ENCODE measurements around the gene SERPINB4. TPM values are rescaled to one million over a fixed set of nuclear protein-coding genes. Genes with fewer than 3 reads are reported as not detected.

The SERPINB4 gene
- total RNA-seq, 4 donors from 2014 or later = not detected

- no peaks in the 10 kb centered on the region for H3K9me3 ChIP-seq
- no peak overlapping the region for H3K27ac ChIP-seq (replicated peaks in 1 of 4)
- no peaks in the 10 kb centered on the region for H3K36me3 ChIP-seq
- H3K27me3 ChIP-seq = no peaks in the 10 kb centered on the region
- H3K4me1 ChIP-seq = no peaks in the 10 kb centered on the region
- DNase-seq (ENCODE audit: extremely low spot score) = no peak
- TF ChIP-seq POLR2AphosphoS5 (IDR thresholded peaks at IDR 0.05) (no peak), POLR2A (IDR thresholded peaks at IDR 0.05; ENCODE audit: low read depth) (no peak), EP300 (IDR thresholded peaks at IDR 0.05) (no peak)
- TF ChIP-seq, protein P1, sequence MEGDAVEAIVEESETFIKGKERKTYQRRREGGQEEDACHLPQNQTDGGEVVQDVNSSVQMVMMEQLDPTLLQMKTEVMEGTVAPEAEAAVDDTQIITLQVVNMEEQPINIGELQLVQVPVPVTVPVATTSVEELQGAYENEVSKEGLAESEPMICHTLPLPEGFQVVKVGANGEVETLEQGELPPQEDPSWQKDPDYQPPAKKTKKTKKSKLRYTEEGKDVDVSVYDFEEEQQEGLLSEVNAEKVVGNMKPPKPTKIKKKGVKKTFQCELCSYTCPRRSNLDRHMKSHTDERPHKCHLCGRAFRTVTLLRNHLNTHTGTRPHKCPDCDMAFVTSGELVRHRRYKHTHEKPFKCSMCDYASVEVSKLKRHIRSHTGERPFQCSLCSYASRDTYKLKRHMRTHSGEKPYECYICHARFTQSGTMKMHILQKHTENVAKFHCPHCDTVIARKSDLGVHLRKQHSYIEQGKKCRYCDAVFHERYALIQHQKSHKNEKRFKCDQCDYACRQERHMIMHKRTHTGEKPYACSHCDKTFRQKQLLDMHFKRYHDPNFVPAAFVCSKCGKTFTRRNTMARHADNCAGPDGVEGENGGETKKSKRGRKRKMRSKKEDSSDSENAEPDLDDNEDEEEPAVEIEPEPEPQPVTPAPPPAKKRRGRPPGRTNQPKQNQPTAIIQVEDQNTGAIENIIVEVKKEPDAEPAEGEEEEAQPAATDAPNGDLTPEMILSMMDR (IDR thresholded peaks at IDR 0.05) = no peak
- intact Hi-C loops (cut with DNase I) = no loop called here
- WGBS = 40% methylated on average over 1 of the region's 1 CpG
- H3K4me3 ChIP-seq = no peak overlapping the region
These were observed 40.3 kb downstream of the SERPINB4 start for GRCh38 chr18:63603772-63604171.

DNA sequence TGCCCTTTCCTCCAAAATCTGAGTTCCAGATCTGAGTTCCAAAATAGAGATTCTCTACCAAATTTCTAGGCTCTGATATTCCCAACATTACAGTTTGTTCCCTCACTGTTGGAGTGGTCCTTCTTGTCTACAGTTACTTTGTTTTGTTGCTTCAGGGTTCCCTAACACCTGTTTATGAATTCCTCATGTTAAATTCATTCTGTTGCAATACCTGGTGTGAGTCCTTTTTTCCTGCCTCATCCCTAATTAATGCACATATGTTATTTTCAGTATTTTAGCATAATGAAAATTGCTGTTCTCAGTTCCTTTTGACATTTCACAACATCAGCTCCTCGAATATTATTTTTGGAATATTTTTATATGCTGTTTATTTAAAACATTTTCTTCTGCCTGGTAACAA, 40.7 kb downstream of the SERPINB4 start:
- Histone ChIP-seq H3K4me1 (no peaks in the 10 kb centered on the region), H3K36me3 (no peaks in the 10 kb centered on the region), H3K27ac (replicated peaks in 1 of 4) (no peak overlapping the region), H3K9me3 (no peaks in the 10 kb centered on the region), H3K27me3 (no peaks in the 10 kb centered on the region), H3K4me3 (no peak overlapping the region)
- TF ChIP-seq, protein P1 (IDR thresholded peaks at IDR 0.05) = no peak
- TF ChIP-seq POLR2A (IDR thresholded peaks at IDR 0.05; ENCODE audit: low read depth) = no peak
- no peak for TF ChIP-seq EP300 (IDR thresholded peaks at IDR 0.05)
- TF ChIP-seq POLR2AphosphoS5 (IDR thresholded peaks at IDR 0.05) = no peak
- 73% methylated on average over 1 of the region's 1 CpG for WGBS
- intact Hi-C loops (cut with DNase I) = no loop called here
- no peak for DNase-seq (ENCODE audit: extremely low spot score)

- H3K9me3 ChIP-seq = no peaks in the 10 kb centered on the region
These were observed 47.1 kb downstream of the SERPINB4 start for GRCh38 chr18:63596964-63597363.

DNA sequence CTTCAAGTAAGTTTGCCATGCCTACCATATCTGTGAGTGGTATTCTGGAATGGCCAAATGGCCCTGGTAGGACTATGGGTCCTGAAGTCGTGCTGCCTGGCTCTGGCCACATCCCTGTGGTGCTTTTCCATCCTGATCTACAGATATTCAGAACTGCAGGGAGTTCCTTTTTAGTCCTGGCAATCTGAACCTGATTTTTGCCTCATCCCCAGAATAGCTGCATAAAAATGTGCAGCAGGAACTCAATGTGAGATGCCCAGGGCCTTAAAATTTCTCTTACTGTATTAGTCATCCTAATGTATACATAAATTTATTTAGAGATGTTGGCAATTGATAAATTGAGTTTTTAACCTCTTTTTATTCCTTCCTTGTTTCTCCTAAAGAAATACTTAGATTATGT, 51.6 kb downstream of the SERPINB4 start:
- Histone ChIP-seq H3K4me1 (no peaks in the 10 kb centered on the region), H3K27me3 (no peaks in the 10 kb centered on the region), H3K9me3 (no peaks in the 10 kb centered on the region), H3K36me3 (no peaks in the 10 kb centered on the region), H3K4me3 (no peak overlapping the region), H3K27ac (replicated peaks in 1 of 4) (no peak overlapping the region)
- intact Hi-C loops (cut with DNase I) = no loop called here
- TF ChIP-seq, protein P1 (IDR thresholded peaks at IDR 0.05) = no peak
- TF ChIP-seq POLR2A (IDR thresholded peaks at IDR 0.05; ENCODE audit: low read depth) = no peak
- TF ChIP-seq EP300 (IDR thresholded peaks at IDR 0.05) = no peak
- no peak for TF ChIP-seq POLR2AphosphoS5 (IDR thresholded peaks at IDR 0.05)
- no peak for DNase-seq (ENCODE audit: extremely low spot score)
- WGBS = 9% methylated on average over 1 of the region's 1 CpG

More at GRCh38 chr18:63596964-63597363, 47.1 kb downstream of the SERPINB4 start:
- DNase-seq (ENCODE audit: extremely low spot score) = no peak
- H3K36me3 ChIP-seq = no peaks in the 10 kb centered on the region
- H3K4me3 ChIP-seq = no peak overlapping the region
- no peak overlapping the region for H3K27ac ChIP-seq (replicated peaks in 1 of 4)
- H3K4me1 ChIP-seq = no peaks in the 10 kb centered on the region
- H3K27me3 ChIP-seq = no peaks in the 10 kb centered on the region
- TF ChIP-seq EP300 (IDR thresholded peaks at IDR 0.05) = no peak
- TF ChIP-seq, protein P1 (IDR thresholded peaks at IDR 0.05) = no peak
- no peak for TF ChIP-seq POLR2AphosphoS5 (IDR thresholded peaks at IDR 0.05)
- no peak for TF ChIP-seq POLR2A (IDR thresholded peaks at IDR 0.05; ENCODE audit: low read depth)
- 85% methylated on average over 14 of the region's 14 CpGs for whole genome bisulfite sequencing
- intact Hi-C loops (cut with DNase I) = no loop called here

- H3K36me3 ChIP-seq = no peaks in the 10 kb centered on the region
- H3K4me1 ChIP-seq = no peaks in the 10 kb centered on the region
- no peak overlapping the region for H3K4me3 ChIP-seq
- 94% methylated on average over 3 of the region's 3 CpGs for WGBS
- TF ChIP-seq POLR2A (IDR thresholded peaks at IDR 0.05; ENCODE audit: low read depth) (no peak), EP300 (IDR thresholded peaks at IDR 0.05) (no peak), POLR2AphosphoS5 (IDR thresholded peaks at IDR 0.05) (no peak)
- TF ChIP-seq, protein P1 (IDR thresholded peaks at IDR 0.05) = no peak
- intact Hi-C loops (cut with DNase I) = no loop called here
- H3K27me3 ChIP-seq = no peaks in the 10 kb centered on the region
- H3K27ac ChIP-seq (replicated peaks in 1 of 4) = no peak overlapping the region
- no peak for DNase-seq (ENCODE audit: extremely low spot score)
- no peaks in the 10 kb centered on the region for H3K9me3 ChIP-seq
These were observed 52.3 kb downstream of the SERPINB4 start for GRCh38 chr18:63591725-63592124.
